Measurements from ENCODE around the gene TEAD2. TPM values are rescaled to one million over a fixed set of nuclear protein-coding genes. Genes with fewer than 3 reads are reported as not detected.

Gene TEAD2
- total RNA-seq, 1 donor from 2014 or later = 58.2 TPM

DNA sequence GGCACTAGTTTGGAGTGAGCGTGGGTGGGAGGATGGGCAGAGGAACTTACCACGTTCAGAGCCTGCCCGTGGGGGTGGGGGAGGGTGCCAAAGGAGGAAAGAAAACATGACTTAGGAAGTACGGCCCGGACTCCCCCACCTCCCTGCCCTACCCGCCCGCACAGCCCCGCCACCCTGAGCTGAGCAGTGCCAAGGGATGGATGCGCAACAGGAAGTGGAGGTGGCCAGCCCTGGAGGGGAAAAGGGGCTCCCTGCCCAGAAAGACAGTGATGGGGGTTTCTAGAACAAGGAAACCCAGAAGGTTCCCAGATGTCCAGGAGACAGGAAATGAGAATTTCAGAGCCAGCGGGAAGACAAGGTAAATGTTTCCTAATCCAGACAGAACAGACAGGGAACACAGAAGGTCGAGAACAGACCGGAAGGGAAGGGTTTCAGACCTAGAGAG is 6.3 kb downstream of the TEAD2 start:
- Mint-ChIP-seq H3K27me3 (ENCODE audit: low read depth, unreplicated experiment) (no peaks in the 10 kb centered on the region), H3K27ac (ENCODE audit: unreplicated experiment) (no peak overlapping the region), H3K4me3 (ENCODE audit: unreplicated experiment) (no peak overlapping the region), H3K4me1 (ENCODE audit: low read depth, unreplicated experiment) (peaks cover 14% of the 10 kb centered on the region), H3K9me3 (ENCODE audit: unreplicated experiment) (no peaks in the 10 kb centered on the region), H3K36me3 (ENCODE audit: low read depth, unreplicated experiment) (peaks cover 28% of the 10 kb centered on the region)
- DNase-seq (ENCODE audit: low read depth) (no peak), FAIRE-seq (no peak)
- Histone ChIP-seq H3K4me3 (ENCODE audit: insufficient read depth, low read depth, low read length) (no peak overlapping the region), H3K79me2 (ENCODE audit: insufficient read depth, low read length) (peaks cover 39% of the 10 kb centered on the region), H3K9ac (ENCODE audit: low read length) (no peak overlapping the region), H3K27ac (ENCODE audit: low read depth, low read length) (no peak overlapping the region), H2AFZ (ENCODE audit: low read depth, low read length) (no peak overlapping the region), H4K20me1 (ENCODE audit: insufficient read depth, low read length) (peaks cover 46% of the 10 kb centered on the region), H3K27me3 (ENCODE audit: insufficient read depth, low read length) (no peaks in the 10 kb centered on the region), H3K9me3 (ENCODE audit: insufficient read depth, low read depth, low read length) (no peaks in the 10 kb centered on the region), H3K4me2 (ENCODE audit: low read length) (peak overlapping the region; percentile 37), H3K36me3 (ENCODE audit: insufficient read depth, low read length) (peaks cover 20% of the 10 kb centered on the region), H3K4me1 (ENCODE audit: insufficient read depth, low read length) (peaks cover 13% of the 10 kb centered on the region)
- TF ChIP-seq, protein P1, sequence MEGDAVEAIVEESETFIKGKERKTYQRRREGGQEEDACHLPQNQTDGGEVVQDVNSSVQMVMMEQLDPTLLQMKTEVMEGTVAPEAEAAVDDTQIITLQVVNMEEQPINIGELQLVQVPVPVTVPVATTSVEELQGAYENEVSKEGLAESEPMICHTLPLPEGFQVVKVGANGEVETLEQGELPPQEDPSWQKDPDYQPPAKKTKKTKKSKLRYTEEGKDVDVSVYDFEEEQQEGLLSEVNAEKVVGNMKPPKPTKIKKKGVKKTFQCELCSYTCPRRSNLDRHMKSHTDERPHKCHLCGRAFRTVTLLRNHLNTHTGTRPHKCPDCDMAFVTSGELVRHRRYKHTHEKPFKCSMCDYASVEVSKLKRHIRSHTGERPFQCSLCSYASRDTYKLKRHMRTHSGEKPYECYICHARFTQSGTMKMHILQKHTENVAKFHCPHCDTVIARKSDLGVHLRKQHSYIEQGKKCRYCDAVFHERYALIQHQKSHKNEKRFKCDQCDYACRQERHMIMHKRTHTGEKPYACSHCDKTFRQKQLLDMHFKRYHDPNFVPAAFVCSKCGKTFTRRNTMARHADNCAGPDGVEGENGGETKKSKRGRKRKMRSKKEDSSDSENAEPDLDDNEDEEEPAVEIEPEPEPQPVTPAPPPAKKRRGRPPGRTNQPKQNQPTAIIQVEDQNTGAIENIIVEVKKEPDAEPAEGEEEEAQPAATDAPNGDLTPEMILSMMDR (IDR thresholded peaks at IDR 0.05; ENCODE audit: insufficient read depth, low read depth, low read length) = no peak
- TF ChIP-seq EZH2 (IDR thresholded peaks at IDR 0.05; ENCODE audit: insufficient read depth, low read length) = no peak

GRCh38 chr19:49349567-49349966 is 12.6 kb downstream of the TEAD2 start:
- Histone ChIP-seq H3K9me3 (ENCODE audit: insufficient read depth, low read depth, low read length) (no peaks in the 10 kb centered on the region), H3K4me3 (ENCODE audit: insufficient read depth, low read depth, low read length) (no peak overlapping the region), H3K4me2 (ENCODE audit: low read length) (no peak overlapping the region), H3K27ac (ENCODE audit: low read depth, low read length) (no peak overlapping the region), H3K79me2 (ENCODE audit: insufficient read depth, low read length) (no peaks in the 10 kb centered on the region), H4K20me1 (ENCODE audit: insufficient read depth, low read length) (peaks cover 54% of the 10 kb centered on the region), H3K36me3 (ENCODE audit: insufficient read depth, low read length) (peaks cover 44% of the 10 kb centered on the region), H2AFZ (ENCODE audit: low read depth, low read length) (no peak overlapping the region), H3K27me3 (ENCODE audit: insufficient read depth, low read length) (no peaks in the 10 kb centered on the region), H3K4me1 (ENCODE audit: insufficient read depth, low read length) (no peaks in the 10 kb centered on the region), H3K9ac (ENCODE audit: low read length) (no peak overlapping the region)
- no peak overlapping the region for H3K27ac Mint-ChIP-seq (ENCODE audit: unreplicated experiment)
- TF ChIP-seq, protein P1 (IDR thresholded peaks at IDR 0.05; ENCODE audit: insufficient read depth, low read depth, low read length) = no peak
- TF ChIP-seq EZH2 (IDR thresholded peaks at IDR 0.05; ENCODE audit: insufficient read depth, low read length) = no peak
- peaks cover 42% of the 10 kb centered on the region for H3K36me3 Mint-ChIP-seq (ENCODE audit: low read depth, unreplicated experiment)
- DNase-seq (ENCODE audit: low read depth) (no peak), FAIRE-seq (no peak)
- H3K4me1 Mint-ChIP-seq (ENCODE audit: low read depth, unreplicated experiment) = no peaks in the 10 kb centered on the region
- H3K27me3 Mint-ChIP-seq (ENCODE audit: low read depth, unreplicated experiment) = no peaks in the 10 kb centered on the region
- no peaks in the 10 kb centered on the region for H3K9me3 Mint-ChIP-seq (ENCODE audit: unreplicated experiment)
- H3K4me3 Mint-ChIP-seq (ENCODE audit: unreplicated experiment) = no peak overlapping the region

GRCh38 chr19:49348305-49349189 is 13.7 kb downstream of the TEAD2 start:
- Mint-ChIP-seq H3K4me1 (ENCODE audit: low read depth, unreplicated experiment) (no peaks in the 10 kb centered on the region), H3K27me3 (ENCODE audit: low read depth, unreplicated experiment) (no peaks in the 10 kb centered on the region), H3K36me3 (ENCODE audit: low read depth, unreplicated experiment) (peaks cover 43% of the 10 kb centered on the region), H3K9me3 (ENCODE audit: unreplicated experiment) (no peaks in the 10 kb centered on the region), H3K27ac (ENCODE audit: unreplicated experiment) (no peak overlapping the region), H3K4me3 (ENCODE audit: unreplicated experiment) (peak overlapping the region; percentile 1)
- Histone ChIP-seq H4K20me1 (ENCODE audit: insufficient read depth, low read length) (peaks cover 55% of the 10 kb centered on the region), H3K9ac (ENCODE audit: low read length) (no peak overlapping the region), H3K4me3 (ENCODE audit: insufficient read depth, low read depth, low read length) (no peak overlapping the region), H3K79me2 (ENCODE audit: insufficient read depth, low read length) (no peaks in the 10 kb centered on the region), H3K4me1 (ENCODE audit: insufficient read depth, low read length) (no peaks in the 10 kb centered on the region), H3K27ac (ENCODE audit: low read depth, low read length) (no peak overlapping the region), H3K4me2 (ENCODE audit: low read length) (no peak overlapping the region), H2AFZ (ENCODE audit: low read depth, low read length) (no peak overlapping the region), H3K36me3 (ENCODE audit: insufficient read depth, low read length) (peaks cover 46% of the 10 kb centered on the region), H3K9me3 (ENCODE audit: insufficient read depth, low read depth, low read length) (no peaks in the 10 kb centered on the region), H3K27me3 (ENCODE audit: insufficient read depth, low read length) (no peaks in the 10 kb centered on the region)
- TF ChIP-seq EZH2 (IDR thresholded peaks at IDR 0.05; ENCODE audit: insufficient read depth, low read length) = no peak
- TF ChIP-seq, protein P1 (IDR thresholded peaks at IDR 0.05; ENCODE audit: insufficient read depth, low read depth, low read length) = no peak
- no peak for FAIRE-seq
- no peak for DNase-seq (ENCODE audit: low read depth)
